PC-9 (cell line): Measurements from ENCODE around the gene KCNQ5. TPM values are rescaled to one million over a fixed set of nuclear protein-coding genes. Genes with fewer than 3 reads are reported as not detected.

ENCODE experiments used
- BruUV-seq: library from RNA; stranded (reverse); fragments of 400-500 nt; replicated peaks from 2 replicates; lab custom pipeline; 2021; lab: Mats Ljungman, UMichigan
- CTCF ChIA-PET: fragments of 300-600 bp; sonication (Branson Sonifier 250); formaldehyde crosslinking; loops from one replicate; lab custom pipeline; 2022; ENCODE audit warnings: antibody characterized with exemption; lab: Charles Lee
- POLR2A ChIA-PET: fragments of 300-600 bp; sonication (Branson Sonifier 250); formaldehyde crosslinking; loops from one replicate; lab custom pipeline; 2022; ENCODE audit warnings: antibody characterized with exemption; ENCODE audit not compliant: unreplicated experiment; lab: Charles Lee
- DNase-seq, 2 experiments: peaks; one replicate each; pipeline versions ENCODE4 v3.0.0 to v3.0.0-alpha.2; 2015 to 2022; ENCODE audit warnings: mixed read lengths in 1 of 2
- H2AFZ ChIP-seq: fragments of 200-600 bp; sonication (generic); 2 replicates; pipeline ENCODE4 v1.8.1; 2017; ENCODE audit warnings: antibody characterized with exemption
- H3F3A ChIP-seq: fragments of 200-600 bp; sonication (generic); 2 replicates; pipeline ENCODE4 v1.8.1; 2017; ENCODE audit warnings: antibody characterized with exemption, mild to moderate bottlenecking, low read depth; ENCODE audit not compliant: insufficient read depth
- H3K27ac ChIP-seq: fragments of 200-600 bp; sonication (generic); 2 replicates; pipeline ENCODE4 v1.6.1; 2016; ENCODE audit warnings: mixed run types
- H3K27me3 ChIP-seq: fragments of 200-600 bp; sonication (generic); 2 replicates; pipeline ENCODE4 v1.6.1; 2016; ENCODE audit warnings: low read depth, mixed run types; ENCODE audit not compliant: insufficient read depth
- H3K36me3 ChIP-seq: fragments of 200-600 bp; sonication (generic); 2 replicates; pipeline ENCODE4 v1.6.1; 2016; ENCODE audit warnings: low read depth, mixed run types
- H3K4me1 ChIP-seq: fragments of 200-600 bp; sonication (generic); replicated peaks from 2 replicates; pipeline ENCODE4 v1.6.1; 2016; ENCODE audit warnings: mixed run types; ENCODE audit not compliant: insufficient read depth
- H3K4me2 ChIP-seq: fragments of 200-600 bp; sonication (generic); 2 replicates; pipeline ENCODE4 v1.6.1; 2017; ENCODE audit warnings: mixed run types
- H3K4me3 ChIP-seq: fragments of 200-600 bp; sonication (generic); 2 replicates; pipeline ENCODE4 v1.6.1; 2016; ENCODE audit warnings: mixed run types
- H3K79me2 ChIP-seq: fragments of 200-600 bp; sonication (generic); 2 replicates; pipeline ENCODE4 v1.6.1; 2017; ENCODE audit warnings: low read depth, mixed run types
- H3K9me2 ChIP-seq: fragments of 200-600 bp; sonication (generic); 2 replicates; pipeline ENCODE4 v1.8.1; 2017; ENCODE audit warnings: mild to moderate bottlenecking; ENCODE audit not compliant: insufficient read depth
- H3K9me3 ChIP-seq: fragments of 200-600 bp; sonication (generic); 2 replicates; pipeline ENCODE4 v1.8.1; 2016; ENCODE audit warnings: low read depth; ENCODE audit not compliant: insufficient read depth
- H4K20me1 ChIP-seq: fragments of 200-600 bp; sonication (generic); 2 replicates; pipeline ENCODE4 v1.8.1; 2017; ENCODE audit not compliant: insufficient read depth
- EZH2 ChIP-seq: fragments of 200-600 bp; sonication (generic); IDR thresholded peaks from 2 replicates; pipeline ENCODE4 v1.8.0; 2017; ENCODE audit warnings: antibody characterized with exemption, low read depth
- intact Hi-C: fragments of 100-400 bp; cut with micrococcal nuclease; formaldehyde crosslinking; loops from one replicate; pipeline ENCODE4 v1.10.0; 2022; ENCODE audit not compliant: unreplicated experiment
- total RNA-seq: library from RNA; stranded (reverse); gene quantifications from 2 replicates; pipeline ENCODE4 v1.2.3, GENCODE V29; 2021
- TF ChIP-seq, protein P1 (sequence below): fragments of 200-600 bp; sonication (generic); conservative IDR thresholded peaks from 2 replicates; pipeline ENCODE4 v1.6.1; 2017; ENCODE audit warnings: mixed run types, antibody characterized with exemption, mild to moderate bottlenecking, moderate library complexity

The KCNQ5 gene
- total RNA-seq, 1 experiment from 2014 or later, result 0.20 TPM

DNA sequence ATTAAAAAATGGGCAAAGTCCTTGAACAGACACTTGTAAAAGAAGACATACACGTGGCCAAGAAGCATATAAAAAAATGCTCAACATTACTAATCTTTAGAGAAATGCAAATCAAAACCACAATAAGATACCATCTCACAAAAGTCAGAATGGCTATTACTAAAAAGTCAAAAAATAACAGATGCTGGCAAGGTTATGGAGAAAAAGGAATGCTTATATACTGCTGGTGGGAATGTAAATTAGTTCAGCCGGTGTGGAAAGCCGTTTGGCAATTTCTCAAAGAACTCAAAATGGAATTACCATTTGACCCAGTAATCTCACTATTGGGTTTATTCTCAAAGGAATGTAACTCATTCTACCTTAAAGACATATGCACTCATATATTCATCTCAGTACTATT lies 436.9 kb downstream of the KCNQ5 start:
- Histone ChIP-seq H3K27ac (no peak overlapping the region), H3K36me3 (no peaks in the 10 kb centered on the region), H3K79me2 (no peaks in the 10 kb centered on the region), H3K27me3 (no peaks in the 10 kb centered on the region), H2AFZ (no peak overlapping the region), H3K4me3 (no peak overlapping the region), H3F3A (no peaks in the 10 kb centered on the region), H3K9me3 (no peaks in the 10 kb centered on the region), H3K4me1 (0 out of 2 replicates have a peak, but pooled peaks cover 4% of the 10 kb centered on the region), H4K20me1 (no peaks in the 10 kb centered on the region), H3K4me2 (no peak overlapping the region), H3K9me2 (0 out of 2 replicates have a peak, but pooled peaks cover 9% of the 10 kb centered on the region)
- no TSS peak for BruUV-seq
- no peak for TF ChIP-seq EZH2
- TF ChIP-seq, protein P1, sequence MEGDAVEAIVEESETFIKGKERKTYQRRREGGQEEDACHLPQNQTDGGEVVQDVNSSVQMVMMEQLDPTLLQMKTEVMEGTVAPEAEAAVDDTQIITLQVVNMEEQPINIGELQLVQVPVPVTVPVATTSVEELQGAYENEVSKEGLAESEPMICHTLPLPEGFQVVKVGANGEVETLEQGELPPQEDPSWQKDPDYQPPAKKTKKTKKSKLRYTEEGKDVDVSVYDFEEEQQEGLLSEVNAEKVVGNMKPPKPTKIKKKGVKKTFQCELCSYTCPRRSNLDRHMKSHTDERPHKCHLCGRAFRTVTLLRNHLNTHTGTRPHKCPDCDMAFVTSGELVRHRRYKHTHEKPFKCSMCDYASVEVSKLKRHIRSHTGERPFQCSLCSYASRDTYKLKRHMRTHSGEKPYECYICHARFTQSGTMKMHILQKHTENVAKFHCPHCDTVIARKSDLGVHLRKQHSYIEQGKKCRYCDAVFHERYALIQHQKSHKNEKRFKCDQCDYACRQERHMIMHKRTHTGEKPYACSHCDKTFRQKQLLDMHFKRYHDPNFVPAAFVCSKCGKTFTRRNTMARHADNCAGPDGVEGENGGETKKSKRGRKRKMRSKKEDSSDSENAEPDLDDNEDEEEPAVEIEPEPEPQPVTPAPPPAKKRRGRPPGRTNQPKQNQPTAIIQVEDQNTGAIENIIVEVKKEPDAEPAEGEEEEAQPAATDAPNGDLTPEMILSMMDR, result no peak
- ChIA-PET POLR2A (no interaction called here), CTCF (no interaction called here)
- intact Hi-C loops, result no loop called here
- DNase-seq, result no peak

DNA sequence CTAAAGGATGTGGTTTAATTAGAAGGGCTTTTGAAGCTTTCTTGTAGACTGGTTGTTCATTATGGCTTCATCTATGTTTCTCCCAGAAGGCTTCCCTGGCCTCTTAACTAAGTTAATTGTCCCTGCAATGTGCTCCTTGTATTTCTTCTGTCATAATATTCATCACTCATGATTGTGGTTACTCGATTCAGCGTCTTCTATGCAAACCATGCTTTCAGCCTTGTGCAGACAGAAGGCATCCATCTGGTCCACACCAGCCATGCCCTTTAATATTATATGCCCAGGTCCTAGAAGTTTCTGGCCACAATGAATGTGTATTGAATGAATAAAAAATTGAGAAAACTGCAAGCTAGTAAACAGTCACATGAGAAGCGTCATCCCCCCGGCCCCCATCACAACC lies 440.3 kb downstream of the KCNQ5 start:
- no peak for TF ChIP-seq EZH2
- TF ChIP-seq, protein P1, result no peak
- Histone ChIP-seq H3K4me3 (no peak overlapping the region), H3K4me2 (no peak overlapping the region), H3K79me2 (no peaks in the 10 kb centered on the region), H3K27me3 (no peaks in the 10 kb centered on the region), H3K9me3 (no peaks in the 10 kb centered on the region), H2AFZ (no peak overlapping the region), H3K9me2 (0 out of 2 replicates have a peak, but pooled peaks cover 9% of the 10 kb centered on the region), H3K4me1 (0 out of 2 replicates have a peak, but pooled peaks cover 4% of the 10 kb centered on the region), H3K36me3 (no peaks in the 10 kb centered on the region), H3K27ac (no peak overlapping the region), H4K20me1 (no peaks in the 10 kb centered on the region), H3F3A (no peaks in the 10 kb centered on the region)
- DNase-seq, result no peak
- intact Hi-C loops, result no loop called here
- ChIA-PET POLR2A (no interaction called here), CTCF (no interaction called here)
- no TSS peak for BruUV-seq

GRCh38 chr6:73062837-73063236 lies 441.0 kb downstream of the KCNQ5 start:
- intact Hi-C loops, result no loop called here
- ChIA-PET POLR2A (interaction anchor here (0.7 kb wide), 1 partner anchor 116 kb away, joined by 3 read pairs; no protein-coding TSS in a partner anchor), CTCF (no interaction called here)
- Histone ChIP-seq H3K4me2 (no peak overlapping the region), H3K27me3 (no peaks in the 10 kb centered on the region), H3F3A (no peaks in the 10 kb centered on the region), H4K20me1 (no peaks in the 10 kb centered on the region), H3K9me3 (no peaks in the 10 kb centered on the region), H3K9me2 (0 out of 2 replicates have a peak, but pooled peaks cover 9% of the 10 kb centered on the region), H2AFZ (no peak overlapping the region), H3K79me2 (no peaks in the 10 kb centered on the region), H3K36me3 (no peaks in the 10 kb centered on the region), H3K27ac (no peak overlapping the region), H3K4me1 (0 out of 2 replicates have a peak, but pooled peaks cover 4% of the 10 kb centered on the region), H3K4me3 (no peak overlapping the region)
- BruUV-seq, result no TSS peak
- DNase-seq, result no peak
- TF ChIP-seq, protein P1, result no peak
- no peak for TF ChIP-seq EZH2
